ENCODE data around the gene PROZ. TPM values are rescaled to one million over a fixed set of nuclear protein-coding genes. Genes with fewer than 3 reads are reported as not detected.

PROZ gene
- total and polyA plus RNA-seq, 2 of the 13 experiments (the other 11 are each of a cell fraction or from before 2014, with no cell fraction given), result 5.6 to 22.5 TPM

DNA sequence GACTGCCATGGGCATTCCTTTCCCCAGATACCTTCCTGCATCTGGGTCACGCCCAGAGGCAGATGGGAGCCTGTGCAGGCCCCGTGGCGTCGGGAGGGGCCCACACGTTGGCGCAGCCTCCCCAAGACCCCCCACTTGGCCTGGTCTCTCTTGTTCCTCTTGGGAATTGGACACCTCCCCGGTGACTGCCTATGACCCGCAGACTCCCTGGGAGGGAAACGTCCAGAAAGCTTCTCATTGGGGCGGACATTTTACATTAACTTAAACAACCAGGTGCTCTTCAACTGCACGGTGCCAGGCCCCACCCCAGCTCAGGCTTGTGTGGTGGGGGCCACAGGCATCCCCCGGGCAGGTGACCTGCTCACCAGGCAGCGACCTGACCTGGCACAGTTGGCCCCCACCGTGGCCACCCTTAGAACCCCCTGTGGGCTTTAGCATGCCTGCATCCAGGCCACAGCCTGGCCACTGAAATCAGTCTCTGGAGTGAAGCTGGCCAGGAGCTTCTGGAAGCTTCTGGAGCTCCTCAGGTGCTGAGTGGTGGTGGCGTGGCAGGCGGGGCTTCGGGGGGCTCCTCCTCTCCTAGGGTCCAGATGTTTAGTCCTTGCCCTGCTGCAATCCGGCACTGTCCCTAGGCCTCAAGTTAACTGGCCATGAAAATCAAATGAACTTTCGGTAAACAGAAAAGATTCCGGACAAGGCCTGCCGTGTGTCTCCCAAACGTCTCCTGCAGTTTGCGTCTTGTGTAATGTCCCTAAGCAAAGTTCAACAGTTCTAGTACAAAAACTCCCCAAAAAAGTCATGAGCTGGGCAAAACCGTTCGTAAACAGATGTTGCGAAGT lies 8.5 kb upstream of the PROZ start (continued):
- TF ChIP-seq, protein P1, sequence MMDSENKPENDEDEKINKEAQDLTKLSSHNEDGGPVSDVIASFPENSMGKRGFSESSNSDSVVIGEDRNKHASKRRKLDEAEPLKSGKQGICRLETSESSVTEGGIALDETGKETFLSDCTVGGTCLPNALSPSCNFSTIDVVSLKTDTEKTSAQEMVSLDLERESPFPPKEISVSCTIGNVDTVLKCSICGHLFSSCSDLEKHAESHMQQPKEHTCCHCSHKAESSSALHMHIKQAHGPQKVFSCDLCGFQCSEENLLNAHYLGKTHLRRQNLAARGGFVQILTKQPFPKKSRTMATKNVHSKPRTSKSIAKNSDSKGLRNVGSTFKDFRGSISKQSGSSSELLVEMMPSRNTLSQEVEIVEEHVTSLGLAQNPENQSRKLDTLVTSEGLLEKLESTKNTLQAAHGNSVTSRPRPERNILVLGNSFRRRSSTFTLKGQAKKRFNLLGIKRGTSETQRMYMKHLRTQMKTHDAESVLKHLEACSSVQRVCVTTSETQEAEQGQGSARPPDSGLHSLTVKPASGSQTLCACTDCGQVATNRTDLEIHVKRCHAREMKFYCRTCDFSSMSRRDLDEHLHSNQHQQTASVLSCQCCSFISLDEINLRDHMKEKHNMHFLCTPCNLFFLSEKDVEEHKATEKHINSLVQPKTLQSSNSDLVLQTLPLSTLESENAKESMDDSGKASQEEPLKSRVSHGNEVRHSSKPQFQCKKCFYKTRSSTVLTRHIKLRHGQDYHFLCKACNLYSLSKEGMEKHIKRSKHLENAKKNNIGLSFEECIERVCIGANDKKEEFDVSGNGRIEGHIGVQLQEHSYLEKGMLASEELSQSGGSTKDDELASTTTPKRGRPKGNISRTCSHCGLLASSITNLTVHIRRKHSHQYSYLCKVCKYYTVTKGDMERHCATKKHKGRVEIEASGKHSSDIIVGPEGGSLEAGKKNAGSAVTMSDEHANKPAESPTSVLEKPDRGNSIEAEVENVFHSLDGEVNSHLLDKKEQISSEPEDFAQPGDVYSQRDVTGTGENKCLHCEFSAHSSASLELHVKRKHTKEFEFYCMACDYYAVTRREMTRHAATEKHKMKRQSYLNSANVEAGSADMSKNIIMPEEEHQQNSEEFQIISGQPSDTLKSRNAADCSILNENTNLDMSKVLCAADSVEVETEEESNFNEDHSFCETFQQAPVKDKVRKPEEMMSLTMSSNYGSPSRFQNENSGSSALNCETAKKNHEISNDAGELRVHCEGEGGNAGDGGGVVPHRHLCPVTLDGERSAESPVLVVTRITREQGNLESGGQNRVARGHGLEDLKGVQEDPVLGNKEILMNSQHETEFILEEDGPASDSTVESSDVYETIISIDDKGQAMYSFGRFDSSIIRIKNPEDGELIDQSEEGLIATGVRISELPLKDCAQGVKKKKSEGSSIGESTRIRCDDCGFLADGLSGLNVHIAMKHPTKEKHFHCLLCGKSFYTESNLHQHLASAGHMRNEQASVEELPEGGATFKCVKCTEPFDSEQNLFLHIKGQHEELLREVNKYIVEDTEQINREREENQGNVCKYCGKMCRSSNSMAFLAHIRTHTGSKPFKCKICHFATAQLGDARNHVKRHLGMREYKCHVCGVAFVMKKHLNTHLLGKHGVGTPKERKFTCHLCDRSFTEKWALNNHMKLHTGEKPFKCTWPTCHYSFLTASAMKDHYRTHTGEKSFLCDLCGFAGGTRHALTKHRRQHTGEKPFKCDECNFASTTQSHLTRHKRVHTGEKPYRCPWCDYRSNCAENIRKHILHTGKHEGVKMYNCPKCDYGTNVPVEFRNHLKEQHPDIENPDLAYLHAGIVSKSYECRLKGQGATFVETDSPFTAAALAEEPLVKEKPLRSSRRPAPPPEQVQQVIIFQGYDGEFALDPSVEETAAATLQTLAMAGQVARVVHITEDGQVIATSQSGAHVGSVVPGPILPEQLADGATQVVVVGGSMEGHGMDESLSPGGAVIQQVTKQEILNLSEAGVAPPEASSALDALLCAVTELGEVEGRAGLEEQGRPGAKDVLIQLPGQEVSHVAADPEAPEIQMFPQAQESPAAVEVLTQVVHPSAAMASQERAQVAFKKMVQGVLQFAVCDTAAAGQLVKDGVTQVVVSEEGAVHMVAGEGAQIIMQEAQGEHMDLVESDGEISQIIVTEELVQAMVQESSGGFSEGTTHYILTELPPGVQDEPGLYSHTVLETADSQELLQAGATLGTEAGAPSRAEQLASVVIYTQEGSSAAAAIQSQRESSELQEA (CRISPR knock-in tag; IDR thresholded peaks at IDR 0.05; ENCODE audit: not compliant biosample characterization), result no peak
- TF ChIP-seq POLR2G (IDR thresholded peaks at IDR 0.05; ENCODE audit: low read depth, low read length) (peak; percentile 47), ZNF577 (CRISPR knock-in tag; IDR thresholded peaks at IDR 0.05; ENCODE audit: borderline replicate concordance, low read depth) (no peak), PHF8 (CRISPR knock-in tag; IDR thresholded peaks at IDR 0.05) (peak; percentile 39; the same call in 1 of the 2 replicates), FOXA3 (CRISPR knock-in tag; IDR thresholded peaks at IDR 0.05) (peak; percentile 80), HNRNPK (IDR thresholded peaks at IDR 0.05; ENCODE audit: low read depth, low read length, poor library complexity, severe bottlenecking) (no peak), ZNF766 (CRISPR knock-in tag; IDR thresholded peaks at IDR 0.05; ENCODE audit: borderline replicate concordance) (peak; percentile 35; the same call in 1 of the 2 replicates), ESRRA (CRISPR knock-in tag; IDR thresholded peaks at IDR 0.05; ENCODE audit: low read depth) (0 out of 2 replicates have a peak, but pooled peaks have one; percentile 37), RFX5 (IDR thresholded peaks at IDR 0.05; ENCODE audit: low read depth, low read length) (no peak)
- TF ChIP-seq, protein P2, sequence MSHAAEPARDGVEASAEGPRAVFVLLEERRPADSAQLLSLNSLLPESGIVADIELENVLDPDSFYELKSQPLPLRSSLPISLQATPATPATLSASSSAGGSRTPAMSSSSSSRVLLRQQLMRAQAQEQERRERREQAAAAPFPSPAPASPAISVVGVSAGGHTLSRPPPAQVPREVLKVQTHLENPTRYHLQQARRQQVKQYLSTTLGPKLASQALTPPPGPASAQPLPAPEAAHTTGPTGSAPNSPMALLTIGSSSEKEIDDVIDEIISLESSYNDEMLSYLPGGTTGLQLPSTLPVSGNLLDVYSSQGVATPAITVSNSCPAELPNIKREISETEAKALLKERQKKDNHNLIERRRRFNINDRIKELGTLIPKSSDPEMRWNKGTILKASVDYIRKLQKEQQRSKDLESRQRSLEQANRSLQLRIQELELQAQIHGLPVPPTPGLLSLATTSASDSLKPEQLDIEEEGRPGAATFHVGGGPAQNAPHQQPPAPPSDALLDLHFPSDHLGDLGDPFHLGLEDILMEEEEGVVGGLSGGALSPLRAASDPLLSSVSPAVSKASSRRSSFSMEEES (CRISPR knock-in tag; IDR thresholded peaks at IDR 0.05), result peak; percentile 72; the same call in 1 of the 2 replicates
- TF ChIP-seq, protein P3, sequence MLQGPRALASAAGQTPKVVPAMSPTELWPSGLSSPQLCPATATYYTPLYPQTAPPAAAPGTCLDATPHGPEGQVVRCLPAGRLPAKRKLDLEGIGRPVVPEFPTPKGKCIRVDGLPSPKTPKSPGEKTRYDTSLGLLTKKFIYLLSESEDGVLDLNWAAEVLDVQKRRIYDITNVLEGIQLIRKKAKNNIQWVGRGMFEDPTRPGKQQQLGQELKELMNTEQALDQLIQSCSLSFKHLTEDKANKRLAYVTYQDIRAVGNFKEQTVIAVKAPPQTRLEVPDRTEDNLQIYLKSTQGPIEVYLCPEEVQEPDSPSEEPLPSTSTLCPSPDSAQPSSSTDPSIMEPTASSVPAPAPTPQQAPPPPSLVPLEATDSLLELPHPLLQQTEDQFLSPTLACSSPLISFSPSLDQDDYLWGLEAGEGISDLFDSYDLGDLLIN (CRISPR knock-in tag; IDR thresholded peaks at IDR 0.05; ENCODE audit: borderline replicate concordance), result no peak
- TF ChIP-seq, protein P4, sequence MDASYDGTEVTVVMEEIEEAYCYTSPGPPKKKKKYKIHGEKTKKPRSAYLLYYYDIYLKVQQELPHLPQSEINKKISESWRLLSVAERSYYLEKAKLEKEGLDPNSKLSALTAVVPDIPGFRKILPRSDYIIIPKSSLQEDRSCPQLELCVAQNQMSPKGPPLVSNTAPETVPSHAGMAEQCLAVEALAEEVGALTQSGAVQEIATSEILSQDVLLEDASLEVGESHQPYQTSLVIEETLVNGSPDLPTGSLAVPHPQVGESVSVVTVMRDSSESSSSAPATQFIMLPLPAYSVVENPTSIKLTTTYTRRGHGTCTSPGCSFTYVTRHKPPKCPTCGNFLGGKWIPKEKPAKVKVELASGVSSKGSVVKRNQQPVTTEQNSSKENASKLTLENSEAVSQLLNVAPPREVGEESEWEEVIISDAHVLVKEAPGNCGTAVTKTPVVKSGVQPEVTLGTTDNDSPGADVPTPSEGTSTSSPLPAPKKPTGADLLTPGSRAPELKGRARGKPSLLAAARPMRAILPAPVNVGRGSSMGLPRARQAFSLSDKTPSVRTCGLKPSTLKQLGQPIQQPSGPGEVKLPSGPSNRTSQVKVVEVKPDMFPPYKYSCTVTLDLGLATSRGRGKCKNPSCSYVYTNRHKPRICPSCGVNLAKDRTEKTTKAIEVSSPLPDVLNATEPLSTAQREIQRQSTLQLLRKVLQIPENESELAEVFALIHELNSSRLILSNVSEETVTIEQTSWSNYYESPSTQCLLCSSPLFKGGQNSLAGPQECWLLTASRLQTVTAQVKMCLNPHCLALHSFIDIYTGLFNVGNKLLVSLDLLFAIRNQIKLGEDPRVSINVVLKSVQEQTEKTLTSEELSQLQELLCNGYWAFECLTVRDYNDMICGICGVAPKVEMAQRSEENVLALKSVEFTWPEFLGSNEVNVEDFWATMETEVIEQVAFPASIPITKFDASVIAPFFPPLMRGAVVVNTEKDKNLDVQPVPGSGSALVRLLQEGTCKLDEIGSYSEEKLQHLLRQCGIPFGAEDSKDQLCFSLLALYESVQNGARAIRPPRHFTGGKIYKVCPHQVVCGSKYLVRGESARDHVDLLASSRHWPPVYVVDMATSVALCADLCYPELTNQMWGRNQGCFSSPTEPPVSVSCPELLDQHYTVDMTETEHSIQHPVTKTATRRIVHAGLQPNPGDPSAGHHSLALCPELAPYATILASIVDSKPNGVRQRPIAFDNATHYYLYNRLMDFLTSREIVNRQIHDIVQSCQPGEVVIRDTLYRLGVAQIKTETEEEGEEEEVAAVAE (CRISPR knock-in tag; IDR thresholded peaks at IDR 0.05; ENCODE audit: borderline replicate concordance), result 0 out of 2 replicates have a peak, but pooled peaks have one; percentile 66

All from HepG2 (cell line).